K562 (cell line): ENCODE results near the gene PRDM16. TPM values are rescaled to one million over a fixed set of nuclear protein-coding genes. Genes with fewer than 3 reads are reported as not detected.

Experiments
- ATAC-seq: fragments of 200-7000 bp; cut with Tn5 transposase; 3 replicates; pipeline ENCODE4 v1.9.1; 2020; ENCODE audit warnings: moderate library complexity
- BruUV-seq: library from RNA; stranded (reverse); fragments of 400-500 nt; replicated peaks from 2 replicates; lab custom pipeline; 2021; lab: Mats Ljungman, UMichigan
- CTCF ChIA-PET: fragments of 300-600 bp; formaldehyde crosslinking; extraction: SDS; loops from one replicate; lab custom pipeline; 2021; ENCODE audit warnings: low intra/inter-chr PET ratio; lab: Yijun Ruan, JAX
- POLR2A ChIA-PET: fragments of 300-600, 350-650 bp; sonication (Branson Sonifier 250); formaldehyde crosslinking; extraction: SDS; loops from one replicate; lab custom pipeline; 2021; ENCODE audit warnings: antibody characterized with exemption, inconsistent platforms; lab: Yijun Ruan, JAX
- DNase-seq, 4 experiments: peaks; one replicate each; pipeline versions ENCODE4 v3.0.0 to v3.0.0-alpha.2; 2011 to 2018; ENCODE audit warnings: low spot score in 3 of 4, mixed read lengths in 3 of 4; ENCODE audit errors: extremely low read depth in 1 of 4
- FAIRE-seq: peaks from 2 replicates; lab custom pipeline; 2011; peaks lifted over from hg19 to GRCh38; lab: Jason Lieb, UNC
- H2AFZ ChIP-seq: 2 replicates; pipeline ENCODE4 v1.6.0; 2011; ENCODE audit warnings: low read depth, low read length, control low read depth, inconsistent platforms
- H3K27ac ChIP-seq: fragments of 200-600 bp; 3 replicates; pipeline ENCODE4 v1.8.0; 2011; ENCODE audit warnings: low read depth, mild to moderate bottlenecking, control low read depth, inconsistent platforms, low read length, moderate library complexity, mixed read lengths; ENCODE audit errors: extremely low read depth
- H3K27me3 ChIP-seq, 2 experiments: fragments of 300-600 bp in 1 of 2; 2 replicates in 1 of 2; 3 replicates in 1 of 2; pipeline versions ENCODE4 v1.6.0 to v1.8.0; 2011; ENCODE audit warnings: inconsistent platforms in 2 of 2, low read length in 2 of 2, mild to moderate bottlenecking in 1 of 2, mixed read lengths in 1 of 2, moderate library complexity in 1 of 2; ENCODE audit not compliant: control insufficient read depth in 2 of 2, insufficient read depth in 2 of 2
- H3K36me3 ChIP-seq: fragments of 300-600 bp; 3 replicates; pipeline ENCODE4 v1.8.0; 2011; ENCODE audit warnings: mild to moderate bottlenecking, low read length, inconsistent platforms; ENCODE audit not compliant: control insufficient read depth, insufficient read depth
- H3K4me1 ChIP-seq, 2 experiments: fragments of 200-600 bp in 1 of 2; replicated peaks in 1 of 2; 2 replicates in 1 of 2; 3 replicates in 1 of 2; pipeline versions ENCODE4 v1.5.1 to v1.8.0; 2011; ENCODE audit warnings: inconsistent platforms in 2 of 2, low read length in 2 of 2, mild to moderate bottlenecking in 1 of 2, mixed read lengths in 1 of 2, moderate library complexity in 1 of 2; ENCODE audit not compliant: control insufficient read depth in 2 of 2, insufficient read depth in 2 of 2
- H3K4me2 ChIP-seq: 2 replicates; pipeline ENCODE4 v1.6.1; 2011; ENCODE audit warnings: low read length, control low read depth, inconsistent platforms, mixed read lengths; ENCODE audit not compliant: insufficient read depth
- H3K4me3 ChIP-seq: fragments of 200-600 bp; sonication (generic), shearing (Covaris generic); 2 replicates; pipeline ENCODE4 v1.5.1; 2016; ENCODE audit warnings: control low read depth, inconsistent platforms
- H3K79me2 ChIP-seq: fragments of 200-600 bp; 3 replicates; pipeline ENCODE4 v1.8.0; 2011; ENCODE audit warnings: low read length, inconsistent platforms; ENCODE audit not compliant: control insufficient read depth, insufficient read depth
- H3K9ac ChIP-seq, 2 experiments: 2 replicates each; pipeline versions ENCODE4 v1.6.0 to v1.6.1; 2011; ENCODE audit warnings: low read depth in 2 of 2, low read length in 2 of 2, control low read depth in 1 of 2, inconsistent platforms in 1 of 2, mild to moderate bottlenecking in 1 of 2, mixed read lengths in 1 of 2; ENCODE audit not compliant: insufficient read depth in 1 of 2
- H3K9me1 ChIP-seq: one replicate; pipeline ENCODE4 v1.6.0; 2011; ENCODE audit warnings: inconsistent platforms, mild to moderate bottlenecking, low read length, moderate library complexity; ENCODE audit not compliant: control insufficient read depth, insufficient read depth
- H3K9me3 ChIP-seq: replicated peaks from 2 replicates; pipeline ENCODE4 v1.5.1; 2011; ENCODE audit warnings: low read depth, low read length, inconsistent platforms; ENCODE audit not compliant: control insufficient read depth, insufficient read depth
- H4K20me1 ChIP-seq: replicated peaks from 2 replicates; pipeline ENCODE4 v1.6.1; 2011; ENCODE audit warnings: low read length, inconsistent platforms, mixed read lengths; ENCODE audit not compliant: control insufficient read depth, insufficient read depth
- CREB1 ChIP-seq, 2 experiments: sonication (generic) in 1 of 2; formaldehyde crosslinking in 1 of 2; IDR thresholded peaks; 2 replicates each; pipeline versions ENCODE4 v1.6.1 to v1.8.0; 2012 to 2022; ENCODE audit warnings: inconsistent platforms in 1 of 2, mild to moderate bottlenecking in 1 of 2, missing genetic modification reagents in 1 of 2, moderate library complexity in 1 of 2
- NR4A1 ChIP-seq, 2 experiments: fragments of 250-450 bp in 1 of 2; fragments of 450-650 bp in 1 of 2; sonication (Bioruptor Pico) in 1 of 2; IDR thresholded peaks; 2 replicates each; pipeline versions ENCODE4 v1.4.0 to v1.6.1; 2016 to 2020; ENCODE audit warnings: mild to moderate bottlenecking in 2 of 2, missing compliant biosample characterization in 1 of 2, missing genetic modification characterization in 1 of 2, moderate library complexity in 1 of 2
- POLR2H ChIP-seq: IDR thresholded peaks from 2 replicates; pipeline ENCODE4 v1.6.1; 2016; ENCODE audit warnings: missing genetic modification characterization, low read depth, mild to moderate bottlenecking, control low read depth, missing compliant biosample characterization, moderate library complexity
- WGBS: fragments of 100-300 bp; shearing (Covaris generic); methylation state at CpG from one replicate; pipeline ENCODE4 v1.1.6; 2016; ENCODE audit warnings: low coverage, mixed read lengths; ENCODE audit not compliant: insufficient coverage; ENCODE audit errors: missing lambda C conversion rate; 5-methylcytosine and 5-hydroxymethylcytosine counted together
- in situ Hi-C: fragments of 300-500 bp; cut with MboI; formaldehyde crosslinking; loops from 4 replicates; pipeline ENCODE4 v1.15.0; 2018; ENCODE audit warnings: inconsistent platforms, mixed read lengths
- intact Hi-C: fragments of 100-400 bp; cut with micrococcal nuclease; formaldehyde crosslinking; loops from 2 replicates; pipeline ENCODE4 v1.14.2; 2022
- polyA plus RNA-seq, 8 experiments: library from polyadenylated mRNA; depleted of rRNA in 4 of 8; stranded (reverse) in 5 of 8; unstranded in 3 of 8; fragments of >200 nt; fragmentation: Nextera tagmentation in 2 of 8; fragmentation: Illumina TruSeq in 1 of 8; extraction: Ambion mirVana in 2 of 8; extraction: Trizol in 1 of 8; gene quantifications; 2 replicates each; pipeline versions ENCODE4 v1.2.1 to v1.2.3, GENCODE V29; 2011 to 2014; ENCODE audit warnings: inconsistent platforms in 1 of 8, missing spikeins in 1 of 8
- total RNA-seq, 7 experiments: library from RNA; depleted of rRNA in 6 of 7; stranded (reverse); fragments of >200 nt in 6 of 7; fragmentation: Illumina TruSeq in 2 of 7; extraction: Trizol in 2 of 7; gene quantifications; 2 replicates each; pipeline versions ENCODE4 v1.2.1 to v1.2.3, GENCODE V29; 2011 to 2021; ENCODE audit warnings: low replicate concordance in 1 of 7
- TF ChIP-seq, protein P1 (sequence below): fragments of 450-650 bp; IDR thresholded peaks from 2 replicates; pipeline ENCODE4 v1.6.1; 2018; ENCODE audit warnings: mild to moderate bottlenecking, low read depth; ENCODE audit not compliant: partially characterized antibody

PRDM16 gene
- total and polyA plus RNA-seq, 9 of the 15 experiments (the other 6 are each of a cell fraction or from before 2014, with no cell fraction given): 0.10 to 0.27 TPM; not detected in 7

DNA sequence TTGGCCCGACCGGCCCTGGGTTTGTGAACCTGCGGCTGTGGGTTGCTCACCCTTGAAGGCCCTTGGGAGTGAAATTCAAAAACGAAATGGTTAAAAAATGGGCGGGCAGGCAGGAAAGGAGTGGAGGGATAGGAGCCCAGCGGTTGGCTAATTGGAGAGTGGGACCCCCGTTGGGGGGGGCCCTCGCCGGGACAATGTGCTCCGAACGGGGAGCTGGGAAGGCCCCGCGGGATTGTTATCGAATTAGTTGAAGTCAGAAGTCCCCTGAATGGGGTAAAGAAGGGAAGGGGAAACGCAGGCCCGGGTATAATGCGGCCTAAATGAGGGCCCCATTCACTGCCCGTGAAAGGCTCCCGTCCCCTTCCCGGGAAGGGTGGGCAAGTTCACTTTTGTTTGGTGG lies 135.7 kb downstream of the PRDM16 start:
- ChIA-PET CTCF (no interaction called here), POLR2A (no interaction called here)
- H3K9me1 ChIP-seq: no peaks in the 10 kb centered on the region
- no peak overlapping the region for H3K4me3 ChIP-seq
- no peaks in the 10 kb centered on the region for H3K4me1 ChIP-seq
- H3K9ac ChIP-seq: no peak overlapping the region
- in situ Hi-C loops: no loop called here
- no peak overlapping the region for H3K4me2 ChIP-seq
- no peak overlapping the region for H2AFZ ChIP-seq
- ATAC-seq (no peak), FAIRE-seq (no peak), DNase-seq (no peak)
- no peaks in the 10 kb centered on the region for H3K36me3 ChIP-seq
- BruUV-seq: no TSS peak
- WGBS: 0% methylated on average over 20 of the region's 20 CpGs
- no peaks in the 10 kb centered on the region for H3K79me2 ChIP-seq
- H3K27me3 ChIP-seq: peaks cover 39 to 88% of the 10 kb centered on the region in 2 experiments
- intact Hi-C loops: no loop called here
- peaks cover 16% of the 10 kb centered on the region; the same call in 1 of the 2 replicates for H4K20me1 ChIP-seq
- H3K27ac ChIP-seq: no peak overlapping the region
- no peaks in the 10 kb centered on the region for H3K9me3 ChIP-seq
- no peak for TF ChIP-seq CREB1 (IDR thresholded peaks at IDR 0.05)
- no peak for TF ChIP-seq CREB1 (CRISPR knock-in tag; IDR thresholded peaks at IDR 0.05)
- TF ChIP-seq, protein P1, sequence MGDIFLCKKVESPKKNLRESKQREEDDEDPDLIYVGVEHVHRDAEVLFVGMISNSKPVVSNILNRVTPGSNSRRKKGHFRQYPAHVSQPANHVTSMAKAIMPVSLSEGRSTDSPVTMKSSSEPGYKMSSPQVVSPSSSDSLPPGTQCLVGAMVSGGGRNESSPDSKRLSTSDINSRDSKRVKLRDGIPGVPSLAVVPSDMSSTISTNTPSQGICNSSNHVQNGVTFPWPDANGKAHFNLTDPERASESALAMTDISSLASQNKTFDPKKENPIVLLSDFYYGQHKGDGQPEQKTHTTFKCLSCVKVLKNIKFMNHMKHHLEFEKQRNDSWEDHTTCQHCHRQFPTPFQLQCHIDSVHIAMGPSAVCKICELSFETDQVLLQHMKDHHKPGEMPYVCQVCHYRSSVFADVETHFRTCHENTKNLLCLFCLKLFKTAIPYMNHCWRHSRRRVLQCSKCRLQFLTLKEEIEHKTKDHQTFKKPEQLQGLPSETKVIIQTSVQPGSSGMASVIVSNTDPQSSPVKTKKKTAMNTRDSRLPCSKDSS: no peak
- no peak for TF ChIP-seq NR4A1 (CRISPR knock-in tag; IDR thresholded peaks at IDR 0.05)
- no peak for TF ChIP-seq NR4A1 (tag; IDR thresholded peaks at IDR 0.05)
- TF ChIP-seq POLR2H (tag): no peak
